ENCODE data around the gene PIGL. TPM values are rescaled to one million over a fixed set of nuclear protein-coding genes. Genes with fewer than 3 reads are reported as not detected.
A peak's percentile ranks its signal among the peaks of the same experiment; 100 is the strongest.
"Not testable (repeated sequence)": the region's sequence is repeated elsewhere in the genome, so short reads cannot be mapped to it uniquely, and the experiment has no call there.

Gene PIGL
- polyA plus RNA-seq, 3 donors = 23.3 to 47.2 (median 27.7) TPM

DNA sequence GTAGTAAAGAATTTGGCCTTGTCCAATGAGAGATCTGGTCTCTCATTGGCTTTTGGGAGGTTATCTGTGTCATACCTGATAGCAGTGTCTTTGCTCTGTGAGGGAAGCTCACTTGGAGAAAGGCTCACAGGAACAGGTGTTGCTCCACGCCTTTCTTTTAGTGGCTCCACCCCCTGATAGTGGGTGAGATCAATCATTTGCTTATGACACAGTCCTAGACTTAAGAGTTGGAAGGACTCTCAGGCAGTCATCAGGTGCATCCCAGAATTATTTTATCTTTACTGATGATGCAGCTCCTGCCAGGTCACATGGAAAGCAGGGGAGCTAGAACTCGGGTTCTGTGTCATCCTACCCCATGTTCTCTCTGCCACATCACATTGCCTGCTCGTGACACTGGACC lies 76.9 kb downstream of the PIGL start:
- DNase-seq (ENCODE audit: extremely low read depth in 1 of 11, low read depth in 9 of 11, low spot score in 4 of 11) = no peak

DNA sequence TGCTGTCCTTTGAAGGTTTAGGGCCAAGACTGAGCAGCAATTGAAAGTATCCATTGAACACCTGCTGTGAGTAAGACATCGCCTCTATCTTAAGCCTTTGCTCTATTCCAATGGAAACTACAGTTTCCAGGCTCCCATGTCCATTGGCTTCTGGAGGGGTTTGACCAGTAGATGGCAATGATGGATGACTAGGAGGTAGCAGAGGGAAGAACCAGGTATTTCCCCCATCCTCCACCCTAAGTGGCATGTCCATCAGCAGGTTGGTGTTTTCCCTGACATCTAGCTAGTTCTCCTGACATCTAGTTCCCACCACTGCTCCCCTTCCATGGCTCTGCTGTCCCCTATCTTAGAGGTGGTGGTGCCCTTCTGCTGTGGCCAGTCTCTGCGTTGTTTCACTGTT lies 77.5 kb downstream of the PIGL start:
- DNase-seq (ENCODE audit: extremely low read depth in 1 of 11, low read depth in 9 of 11, low spot score in 4 of 11) = no peak

DNA sequence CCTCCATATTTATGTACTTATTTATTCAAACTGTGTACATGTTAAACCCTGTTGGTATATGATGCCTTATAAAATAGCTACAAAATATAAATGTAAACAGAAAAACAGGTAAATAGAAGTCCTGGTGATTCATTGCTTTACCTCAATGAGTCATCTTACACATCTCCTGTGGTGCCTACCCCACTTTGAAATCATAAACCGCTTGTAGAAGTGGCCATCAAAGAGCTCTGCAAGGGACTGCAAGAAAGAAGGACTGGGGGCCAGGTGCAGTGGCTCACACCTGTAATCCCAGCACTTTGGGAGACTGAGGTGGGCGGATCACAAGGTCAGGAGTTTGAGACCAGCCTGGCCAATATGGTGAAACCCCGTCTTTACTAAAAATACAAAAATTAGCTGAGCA lies 79.1 kb downstream of the PIGL start:
- not testable (repeated sequence) for DNase-seq (ENCODE audit: extremely low read depth in 1 of 11, low read depth in 9 of 11, low spot score in 4 of 11)

DNA sequence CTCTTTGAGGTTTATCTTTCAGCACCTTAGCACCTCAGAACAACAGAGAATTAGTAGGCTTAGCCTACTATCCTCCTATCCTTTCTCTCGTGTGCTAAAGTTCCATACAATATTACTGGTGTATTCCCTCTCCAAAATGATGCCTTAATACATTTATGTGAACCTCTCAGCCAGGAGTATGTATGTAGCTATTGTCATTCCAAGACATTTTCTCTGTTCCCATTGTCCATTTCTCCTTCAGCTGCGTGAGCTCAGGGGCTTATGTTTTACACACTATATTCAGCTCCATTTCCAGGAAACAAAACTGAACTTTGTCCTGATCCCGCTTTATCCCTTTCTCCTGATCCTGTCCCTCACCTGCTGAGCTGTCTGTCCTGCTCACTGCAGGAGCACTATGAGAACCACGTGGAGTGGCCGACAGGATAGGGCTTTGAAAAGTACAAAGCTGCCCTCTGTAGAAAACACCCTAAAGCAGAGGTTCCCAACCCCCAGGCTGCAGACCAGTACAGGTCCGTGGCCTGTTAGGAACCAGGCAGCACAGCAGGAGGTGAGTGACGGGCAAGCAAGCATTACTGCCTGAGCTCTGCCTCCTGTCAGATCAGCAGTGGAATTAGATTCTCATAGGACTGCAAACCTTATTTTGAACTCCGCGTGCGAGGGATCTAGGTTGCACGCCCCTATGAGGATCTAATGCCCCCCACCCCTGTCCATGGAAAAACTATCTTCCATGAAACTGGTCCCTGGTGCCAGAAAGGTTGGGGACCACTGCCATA lies 80.5 kb downstream of the PIGL start:
- no peak for DNase-seq (ENCODE audit: extremely low read depth in 1 of 11, low read depth in 9 of 11, low spot score in 4 of 11)

DNA sequence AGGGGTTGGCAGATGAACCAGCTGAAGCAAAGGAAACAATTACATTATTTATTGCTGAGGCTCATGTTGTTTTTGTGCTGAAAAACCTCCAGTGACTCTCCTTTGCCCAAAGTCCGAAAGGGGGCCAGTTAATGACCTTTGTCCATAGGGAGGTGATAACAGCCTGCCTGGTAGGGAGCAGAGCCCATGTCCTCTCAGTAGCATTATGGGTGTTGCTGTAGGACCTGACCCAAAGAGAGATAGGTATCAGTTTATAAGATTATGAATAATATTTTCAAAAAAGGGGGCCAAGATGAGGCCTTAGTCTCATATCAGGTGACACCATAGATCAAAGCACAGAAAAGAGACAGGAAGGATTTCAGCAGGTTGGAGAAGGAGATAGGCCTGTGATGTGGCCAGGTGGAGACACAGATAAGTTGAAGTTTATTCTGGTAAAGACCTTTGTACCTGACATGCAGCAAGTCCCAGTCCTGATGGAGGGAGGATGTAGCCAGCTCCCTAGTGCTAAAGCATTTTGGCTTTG lies 81.2 kb downstream of the PIGL start:
- DNase-seq (ENCODE audit: extremely low read depth in 1 of 11, low read depth in 9 of 11, low spot score in 4 of 11) = no peak

- DNase-seq (ENCODE audit: extremely low read depth in 1 of 11, low read depth in 9 of 11, low spot score in 4 of 11) = no peak
These were observed 83.5 kb downstream of the PIGL start for GRCh38 chr17:16300554-16300953.

- no peak for DNase-seq (ENCODE audit: extremely low read depth in 1 of 11, low read depth in 9 of 11, low spot score in 4 of 11)
These were observed 85.2 kb downstream of the PIGL start for GRCh38 chr17:16301963-16302855.

GRCh38 chr17:16302856-16303255 lies 85.8 kb downstream of the PIGL start:
- no peak for DNase-seq (ENCODE audit: extremely low read depth in 1 of 11, low read depth in 9 of 11, low spot score in 4 of 11)

DNA sequence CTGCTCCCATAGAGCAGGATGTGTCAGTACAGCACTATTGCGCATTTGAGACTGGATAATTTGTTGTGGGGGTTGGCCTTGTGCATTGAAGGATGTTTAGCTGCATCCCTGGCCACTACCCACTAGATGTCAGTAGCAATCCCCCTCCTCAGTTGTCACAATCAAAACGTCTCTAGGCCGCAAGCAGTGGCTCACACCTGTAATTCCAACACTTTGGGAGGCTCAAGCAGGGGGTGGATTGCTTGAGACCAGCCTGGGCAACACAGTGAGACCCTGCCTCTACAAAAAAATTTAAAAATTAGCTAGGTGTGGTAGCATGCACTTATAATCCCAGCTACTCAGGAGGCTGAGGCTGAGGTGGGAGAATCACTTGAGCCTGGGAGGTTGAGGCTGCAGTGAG lies 87.8 kb downstream of the PIGL start:
- no peak for DNase-seq (ENCODE audit: extremely low read depth in 1 of 11, low read depth in 9 of 11, low spot score in 4 of 11)

DNA sequence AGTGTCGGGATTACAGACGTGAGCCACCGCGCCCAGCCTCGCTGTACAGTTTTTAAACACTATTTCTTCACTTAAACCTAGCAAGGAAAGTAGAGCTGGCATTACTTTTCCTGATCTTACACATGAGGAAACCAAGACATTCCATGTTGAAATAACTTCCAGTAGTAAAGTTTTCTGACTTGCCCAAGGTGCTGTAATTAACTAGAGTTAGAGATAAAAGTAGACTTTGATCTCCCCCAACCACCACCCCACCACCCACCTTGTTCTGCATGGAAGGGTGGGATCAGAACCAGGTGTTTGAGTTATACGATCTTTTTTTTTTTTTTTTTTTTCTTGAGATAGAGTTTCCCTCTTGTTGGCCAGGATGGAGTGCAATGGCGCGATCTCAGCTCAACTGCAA lies 89.2 kb downstream of the PIGL start:
- DNase-seq (ENCODE audit: extremely low read depth in 1 of 11, low read depth in 9 of 11, low spot score in 4 of 11) = no peak

GRCh38 chr17:16312061-16312460 lies 95.1 kb downstream of the PIGL start:
- DNase-seq (ENCODE audit: extremely low read depth in 1 of 11, low read depth in 9 of 11, low spot score in 4 of 11) = not testable (repeated sequence)

- DNase-seq (ENCODE audit: extremely low read depth in 1 of 11, low read depth in 9 of 11, low spot score in 4 of 11) = peak in 3 of 11 donors; percentile 2 to 11 (median 2)
These were observed 96.4 kb downstream of the PIGL start for GRCh38 chr17:16313139-16314090.

DNA sequence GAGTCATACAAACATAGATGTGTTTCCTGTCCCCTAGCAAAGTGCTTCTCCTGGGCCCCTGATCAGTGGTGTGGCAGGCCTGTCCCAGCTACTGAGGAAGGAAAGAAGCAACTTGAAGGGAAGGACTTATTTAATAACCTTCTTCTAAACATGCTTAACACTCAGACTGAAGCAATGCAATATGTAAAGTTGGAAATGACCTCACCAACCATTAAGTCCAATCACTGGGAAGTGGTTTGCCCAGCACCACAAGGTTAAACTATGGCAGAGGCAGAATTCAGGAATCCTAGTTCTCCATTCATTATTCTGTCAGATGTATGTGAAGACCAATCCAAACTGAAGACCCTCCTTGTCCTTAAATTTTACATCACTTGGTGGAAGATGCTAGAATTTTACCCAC lies 97.2 kb downstream of the PIGL start:
- DNase-seq (ENCODE audit: extremely low read depth in 1 of 11, low read depth in 9 of 11, low spot score in 4 of 11) = no peak

DNA sequence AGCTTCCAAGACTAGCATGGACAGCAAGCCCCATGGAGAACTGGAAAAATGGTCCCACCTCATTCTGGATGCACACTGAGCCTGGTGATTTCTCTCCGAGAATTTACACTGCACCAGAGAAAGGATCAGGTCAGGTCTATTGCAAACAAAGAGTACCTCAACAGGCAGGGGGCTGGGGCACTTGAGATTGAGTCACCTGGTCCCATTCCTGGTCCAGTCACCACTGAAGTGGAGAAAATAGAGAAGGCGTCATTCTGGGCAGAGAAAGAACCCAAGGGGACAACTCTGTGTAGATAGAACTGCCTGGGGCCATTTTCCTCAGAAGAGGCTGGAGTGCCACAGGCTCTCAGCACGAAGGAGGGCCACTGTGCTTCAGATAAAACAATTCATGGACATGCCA lies 97.8 kb downstream of the PIGL start:
- no peak for DNase-seq (ENCODE audit: extremely low read depth in 1 of 11, low read depth in 9 of 11, low spot score in 4 of 11)

DNA sequence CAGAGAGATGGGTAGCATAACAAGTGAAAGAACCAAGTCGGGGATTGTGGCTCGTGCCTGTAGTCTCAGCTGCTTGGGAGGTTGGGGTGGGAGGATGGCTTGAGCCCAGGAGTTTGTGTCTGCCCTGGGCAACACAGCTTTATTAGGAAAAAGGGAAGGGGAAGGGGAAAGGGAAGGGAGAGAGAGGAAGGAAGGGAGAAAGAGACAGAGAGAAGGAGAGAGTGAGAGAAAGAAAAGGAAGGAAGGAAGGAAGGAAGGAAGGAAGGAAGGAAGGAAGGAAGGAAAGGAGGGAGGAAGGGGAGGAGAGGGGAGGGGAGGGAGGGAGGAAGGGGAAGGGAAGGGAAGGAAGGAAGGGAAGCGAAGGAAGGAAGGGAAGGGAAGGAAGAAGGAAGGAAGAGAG lies 103.0 kb downstream of the PIGL start:
- DNase-seq (ENCODE audit: extremely low read depth in 1 of 11, low read depth in 9 of 11, low spot score in 4 of 11) = no peak

GRCh38 chr17:16322636-16323035 lies 105.6 kb downstream of the PIGL start:
- no peak for DNase-seq (ENCODE audit: extremely low read depth in 1 of 11, low read depth in 9 of 11, low spot score in 4 of 11)

DNA sequence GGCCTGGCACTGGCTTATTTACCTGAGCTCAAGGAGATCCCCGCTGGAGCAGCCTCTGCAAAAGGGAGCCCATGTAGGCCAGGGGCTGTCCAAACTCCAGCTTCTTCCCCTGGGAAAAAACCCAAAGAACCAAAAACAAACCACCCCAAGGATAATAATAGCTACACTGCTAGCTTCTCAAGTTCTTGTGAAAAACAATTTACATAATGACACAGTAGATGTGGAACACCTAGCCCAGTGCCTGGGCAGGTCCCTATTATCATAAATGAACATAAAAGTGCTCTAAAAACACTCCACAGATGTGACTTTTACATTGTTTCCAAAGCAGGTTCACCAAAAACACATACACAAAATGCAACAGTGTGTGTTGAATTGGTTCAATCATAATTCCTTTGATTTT lies 109.0 kb downstream of the PIGL start:
- DNase-seq (ENCODE audit: extremely low read depth in 1 of 11, low read depth in 9 of 11, low spot score in 4 of 11) = no peak

DNA sequence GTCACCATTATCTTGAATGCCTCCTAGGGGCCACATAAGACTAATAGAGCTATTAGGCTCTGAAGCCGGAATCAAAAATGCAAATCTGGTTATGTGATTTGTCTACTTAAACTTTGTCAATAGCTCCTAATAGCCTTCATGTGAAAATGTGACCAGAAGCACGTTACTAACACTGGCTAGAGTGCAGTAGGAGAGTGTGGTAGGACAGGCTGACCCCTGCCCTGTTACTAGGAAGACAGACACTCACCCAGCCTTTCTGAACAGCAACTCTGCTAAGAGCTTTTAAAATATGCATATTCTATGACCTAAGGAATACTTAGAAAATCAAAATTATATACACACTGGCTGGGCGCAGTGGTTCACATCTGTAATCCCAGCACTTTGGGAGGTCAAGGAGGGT lies 110.0 kb downstream of the PIGL start:
- DNase-seq (ENCODE audit: extremely low read depth in 1 of 11, low read depth in 9 of 11, low spot score in 4 of 11) = no peak

DNA sequence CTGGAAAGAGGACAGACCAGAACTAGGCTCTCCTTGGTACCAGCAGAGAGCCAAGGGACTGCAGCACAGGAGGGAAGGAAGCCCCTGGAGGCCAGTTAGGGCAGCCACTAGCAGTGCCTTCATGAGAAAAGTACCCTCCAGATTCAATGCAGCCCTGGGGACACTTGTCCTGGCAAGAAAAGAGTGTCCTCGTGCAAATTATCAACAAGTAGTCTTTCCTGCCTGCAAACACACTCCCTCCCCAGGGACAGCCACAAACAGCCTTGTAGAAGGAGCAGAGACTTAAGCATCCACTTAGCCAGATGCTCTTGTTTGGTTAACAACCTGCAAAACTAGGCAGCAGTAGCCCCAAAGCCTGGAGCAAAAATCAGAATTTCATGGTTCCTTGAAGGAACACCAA lies 112.0 kb downstream of the PIGL start:
- DNase-seq (ENCODE audit: extremely low read depth in 1 of 11, low read depth in 9 of 11, low spot score in 4 of 11) = no peak
